Fibroblast of upper back skin (primary cell): ENCODE data around the gene ADGRF3.
"Not testable (repeated sequence)": the region's sequence is repeated elsewhere in the genome, so short reads cannot be mapped to it uniquely, and the experiment has no call there.

Experiments used
- DNase-seq: peaks from one replicate; pipeline ENCODE4 v3.0.0-alpha.2; 2013

Gene ADGRF3, protein sequence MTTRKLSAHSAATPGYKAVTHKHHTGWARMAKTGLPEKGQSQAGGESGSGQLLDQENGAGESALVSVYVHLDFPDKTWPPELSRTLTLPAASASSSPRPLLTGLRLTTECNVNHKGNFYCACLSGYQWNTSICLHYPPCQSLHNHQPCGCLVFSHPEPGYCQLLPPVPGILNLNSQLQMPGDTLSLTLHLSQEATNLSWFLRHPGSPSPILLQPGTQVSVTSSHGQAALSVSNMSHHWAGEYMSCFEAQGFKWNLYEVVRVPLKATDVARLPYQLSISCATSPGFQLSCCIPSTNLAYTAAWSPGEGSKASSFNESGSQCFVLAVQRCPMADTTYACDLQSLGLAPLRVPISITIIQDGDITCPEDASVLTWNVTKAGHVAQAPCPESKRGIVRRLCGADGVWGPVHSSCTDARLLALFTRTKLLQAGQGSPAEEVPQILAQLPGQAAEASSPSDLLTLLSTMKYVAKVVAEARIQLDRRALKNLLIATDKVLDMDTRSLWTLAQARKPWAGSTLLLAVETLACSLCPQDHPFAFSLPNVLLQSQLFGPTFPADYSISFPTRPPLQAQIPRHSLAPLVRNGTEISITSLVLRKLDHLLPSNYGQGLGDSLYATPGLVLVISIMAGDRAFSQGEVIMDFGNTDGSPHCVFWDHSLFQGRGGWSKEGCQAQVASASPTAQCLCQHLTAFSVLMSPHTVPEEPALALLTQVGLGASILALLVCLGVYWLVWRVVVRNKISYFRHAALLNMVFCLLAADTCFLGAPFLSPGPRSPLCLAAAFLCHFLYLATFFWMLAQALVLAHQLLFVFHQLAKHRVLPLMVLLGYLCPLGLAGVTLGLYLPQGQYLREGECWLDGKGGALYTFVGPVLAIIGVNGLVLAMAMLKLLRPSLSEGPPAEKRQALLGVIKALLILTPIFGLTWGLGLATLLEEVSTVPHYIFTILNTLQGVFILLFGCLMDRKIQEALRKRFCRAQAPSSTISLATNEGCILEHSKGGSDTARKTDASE

DNA sequence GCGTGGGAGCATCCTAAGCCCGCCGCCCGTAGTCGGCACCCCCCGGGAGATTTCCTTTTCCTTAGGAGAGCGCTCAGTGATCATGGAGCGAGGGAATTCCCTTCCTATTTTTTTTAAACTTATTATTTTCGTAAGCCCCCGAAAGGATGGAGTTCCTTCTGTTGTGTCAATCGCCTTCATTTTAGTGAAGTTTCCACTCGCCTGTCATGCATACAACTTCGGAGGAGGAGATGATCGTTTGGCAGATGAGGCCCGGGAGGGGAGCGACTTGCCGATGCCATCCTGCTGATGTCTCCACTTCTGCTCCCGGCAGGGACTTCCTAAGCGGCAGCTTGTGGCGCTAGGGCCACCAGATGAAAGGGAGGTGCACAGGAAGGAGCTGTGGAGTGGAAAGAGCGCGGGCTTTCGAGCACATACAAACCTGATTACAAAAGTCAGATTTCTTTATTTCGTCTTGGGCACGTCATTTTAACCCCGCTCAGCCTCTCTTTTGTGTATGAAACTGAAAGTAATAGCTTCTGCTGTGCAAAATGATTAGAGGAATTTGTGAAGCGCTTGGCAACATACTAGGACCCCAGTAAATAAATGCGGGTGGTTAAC lies at the start of gene ADGRF3:
TSS of gene ADGRF3 (minus strand) at position 336 of the 600 bp plus-strand sequence. CDS start 555 bp downstream, outside the sequence.
- peak; percentile 21 for DNase-seq

DNA sequence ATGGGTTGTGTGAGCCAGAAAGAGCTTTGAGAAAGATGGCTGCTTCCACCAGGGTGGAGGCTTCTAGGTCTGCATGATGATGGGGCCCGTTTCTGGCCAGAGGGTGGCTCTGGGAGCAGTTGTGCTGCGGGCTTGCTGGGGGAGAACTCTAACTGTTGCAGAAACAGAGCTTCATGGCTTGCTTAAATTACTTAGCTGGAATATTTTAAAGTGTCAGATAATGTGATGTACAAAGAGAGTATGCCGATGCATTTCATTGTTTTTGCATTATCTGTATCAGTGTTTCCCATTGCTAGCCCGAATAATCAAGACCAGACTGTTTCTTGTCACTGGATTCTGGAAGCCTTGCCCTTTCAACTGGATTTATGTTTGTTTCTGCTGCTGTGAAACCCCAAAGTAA lies 48.8 kb upstream of the ADGRF3 start:
- no peak for DNase-seq

DNA sequence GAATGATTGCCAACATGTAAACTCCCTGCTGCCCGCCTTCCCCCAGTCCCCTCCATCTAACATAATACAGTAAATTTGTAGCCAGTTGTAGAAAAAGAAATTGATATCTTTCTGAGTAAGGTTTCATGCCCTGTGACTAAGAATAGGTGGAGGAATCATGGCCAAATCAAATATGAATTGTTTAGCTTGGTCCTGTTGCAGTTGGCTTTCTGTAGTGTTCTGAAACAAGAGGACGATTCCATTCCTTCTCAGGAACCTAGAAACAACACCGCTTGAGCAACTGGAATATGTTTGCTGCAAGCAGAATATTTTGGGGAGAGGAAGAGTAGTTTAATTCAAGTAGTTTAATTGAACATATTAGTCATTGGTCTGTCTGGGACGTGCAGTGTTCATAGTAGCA lies 48.1 kb upstream of the ADGRF3 start:
- DNase-seq = no peak

DNA sequence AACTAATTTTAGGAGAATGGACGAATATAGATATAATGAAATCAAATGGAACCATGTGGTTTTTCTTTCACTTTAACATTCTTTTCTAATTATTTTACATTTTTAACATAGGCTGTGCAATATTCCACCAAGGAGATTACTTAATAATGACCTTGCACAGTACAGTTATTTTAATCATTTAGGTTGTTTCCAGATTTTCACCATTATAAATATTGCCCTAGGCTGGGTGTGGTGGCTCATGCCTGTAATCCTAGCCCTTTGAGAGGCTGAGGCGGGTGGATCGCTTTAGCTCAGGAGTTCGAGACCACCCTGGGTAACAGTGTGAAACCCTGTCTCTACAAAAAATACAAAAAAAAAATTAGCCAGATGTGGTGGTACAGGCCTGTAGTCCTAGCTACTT lies 40.6 kb upstream of the ADGRF3 start:
- DNase-seq = no peak

DNA sequence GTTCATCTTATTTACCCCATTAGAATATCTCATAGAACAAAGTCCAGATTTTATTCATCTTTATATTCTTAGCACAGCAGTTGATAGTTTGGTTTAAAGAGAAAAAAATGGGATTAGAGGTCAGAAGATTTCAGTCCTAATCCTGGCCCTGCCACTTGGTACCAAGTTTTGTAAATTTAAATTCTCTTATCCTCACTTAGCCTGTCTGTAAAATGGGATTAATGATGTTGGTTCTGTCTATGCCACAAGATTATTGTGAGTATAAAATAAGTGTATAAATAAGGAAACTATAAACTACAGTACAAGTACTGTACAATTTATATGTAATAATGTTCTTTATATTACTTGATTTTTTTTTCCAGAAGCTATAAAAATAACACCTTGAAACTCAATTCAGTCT lies 38.0 kb upstream of the ADGRF3 start:
- DNase-seq = no peak

DNA sequence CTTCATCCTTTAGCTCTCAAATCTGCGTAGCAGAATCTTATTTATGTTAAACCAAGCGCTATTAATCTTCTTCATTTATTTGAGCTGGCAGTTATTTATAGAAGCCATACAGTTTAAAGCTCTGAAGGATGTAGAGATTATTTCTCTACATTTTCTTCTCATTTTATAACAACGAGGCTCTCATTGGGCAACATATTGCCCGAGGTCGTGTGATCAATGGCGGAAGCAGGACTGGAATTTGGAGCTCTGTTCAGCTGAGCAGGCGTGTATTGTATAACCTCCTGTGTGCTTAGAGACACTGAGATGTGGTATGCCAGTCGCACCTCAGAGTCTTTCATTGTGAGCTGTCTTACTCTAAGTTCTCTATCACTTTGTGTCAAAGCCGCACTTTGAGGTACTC lies 37.6 kb upstream of the ADGRF3 start:
- DNase-seq = no peak

DNA sequence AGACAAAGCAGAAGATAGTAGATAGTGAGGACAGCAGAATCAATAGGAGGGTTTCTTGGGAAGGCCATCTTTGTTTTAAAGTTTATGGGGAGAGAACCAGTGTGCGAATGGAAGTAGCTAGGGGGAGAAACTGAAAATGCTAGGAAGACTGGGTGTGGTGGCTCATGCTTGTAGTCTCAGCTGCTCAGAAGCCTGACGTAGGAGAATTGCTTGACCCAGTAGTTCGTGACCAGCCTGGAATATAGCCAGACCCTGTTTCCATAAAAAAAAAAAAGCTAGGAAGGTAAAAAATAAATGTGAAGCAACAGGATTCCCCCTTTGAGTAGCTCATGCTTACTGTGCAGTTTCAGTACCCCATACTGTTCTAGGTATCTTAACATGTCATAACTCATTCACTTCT lies 36.0 kb upstream of the ADGRF3 start:
- DNase-seq = no peak

DNA sequence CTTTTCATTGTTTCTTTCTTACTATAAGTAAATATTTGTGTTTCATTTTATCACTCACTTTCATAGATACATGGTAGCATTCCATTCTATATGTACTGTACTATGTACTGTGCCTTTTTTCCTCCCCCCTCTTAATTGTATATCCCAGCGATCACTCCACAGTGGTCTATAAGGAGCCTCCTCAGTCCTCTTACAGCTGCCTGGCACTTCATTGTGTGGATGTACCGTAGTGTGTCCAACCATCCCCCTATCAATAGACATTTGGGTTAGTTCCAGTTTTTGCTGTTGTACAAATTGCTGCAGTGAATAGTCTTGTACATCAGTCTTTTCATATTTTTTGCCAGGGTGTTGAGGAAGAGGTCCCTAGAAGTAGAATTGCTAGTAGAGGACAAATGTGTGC lies 33.7 kb upstream of the ADGRF3 start:
- DNase-seq = no peak

DNA sequence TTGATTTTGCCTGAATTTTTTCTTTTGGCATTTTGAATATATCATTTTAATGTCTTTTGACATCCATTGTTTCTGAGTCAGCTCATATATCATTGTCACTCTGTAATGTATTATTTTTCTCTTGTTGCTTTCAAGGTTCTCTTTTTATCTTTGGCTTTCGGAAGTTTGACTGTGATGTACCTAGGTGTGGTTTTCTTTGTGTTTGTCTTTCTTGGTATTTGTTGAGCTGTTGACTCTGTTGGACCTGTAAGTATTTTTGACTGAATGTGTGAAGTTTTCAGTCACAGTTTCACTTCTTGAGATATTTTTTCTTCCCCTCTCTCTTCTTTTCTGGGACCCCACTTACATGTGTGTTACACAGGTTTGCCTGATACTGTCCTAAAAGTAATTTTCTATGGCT lies 30.2 kb upstream of the ADGRF3 start:
- DNase-seq = no peak

DNA sequence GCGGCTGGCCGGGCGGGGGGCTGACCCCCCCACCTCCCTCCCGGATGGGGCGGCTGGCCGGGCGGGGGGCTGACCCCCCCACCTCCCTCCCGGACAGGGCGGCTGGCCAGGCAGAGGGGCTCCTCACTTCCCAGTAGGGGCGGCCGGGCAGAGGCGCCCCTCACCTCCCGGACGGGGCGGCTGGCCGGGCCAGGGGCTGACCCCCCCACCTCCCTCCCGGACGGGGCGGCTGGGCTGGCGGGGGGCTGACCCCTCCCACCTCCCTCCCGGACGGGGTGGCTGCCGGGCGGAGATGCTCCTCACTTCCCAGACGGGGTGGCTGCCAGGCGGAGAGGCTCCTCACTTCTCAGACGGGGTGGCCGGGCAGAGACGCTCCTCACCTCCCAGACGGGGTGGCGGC lies 24.3 kb upstream of the ADGRF3 start:
- not testable (repeated sequence) for DNase-seq

DNA sequence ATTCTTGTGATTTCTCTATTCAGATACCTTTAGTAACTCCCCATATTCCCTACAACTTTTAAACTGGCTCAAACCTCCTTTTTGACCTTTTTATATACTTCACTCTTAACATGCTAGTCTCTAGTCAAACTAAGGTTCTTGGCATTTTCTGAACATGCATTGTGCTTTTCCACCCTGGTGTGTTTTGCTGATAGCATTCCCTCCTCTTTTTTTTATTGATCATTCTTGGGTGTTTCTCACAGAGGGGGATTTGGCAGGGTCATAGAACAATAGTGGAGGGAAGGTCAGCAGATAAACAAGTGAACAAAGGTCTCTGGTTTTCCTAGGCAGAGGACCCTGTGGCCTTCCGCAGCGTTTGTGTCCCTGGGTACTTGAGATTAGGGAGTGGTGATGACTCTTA lies 23.1 kb upstream of the ADGRF3 start:
- not testable (repeated sequence) for DNase-seq

DNA sequence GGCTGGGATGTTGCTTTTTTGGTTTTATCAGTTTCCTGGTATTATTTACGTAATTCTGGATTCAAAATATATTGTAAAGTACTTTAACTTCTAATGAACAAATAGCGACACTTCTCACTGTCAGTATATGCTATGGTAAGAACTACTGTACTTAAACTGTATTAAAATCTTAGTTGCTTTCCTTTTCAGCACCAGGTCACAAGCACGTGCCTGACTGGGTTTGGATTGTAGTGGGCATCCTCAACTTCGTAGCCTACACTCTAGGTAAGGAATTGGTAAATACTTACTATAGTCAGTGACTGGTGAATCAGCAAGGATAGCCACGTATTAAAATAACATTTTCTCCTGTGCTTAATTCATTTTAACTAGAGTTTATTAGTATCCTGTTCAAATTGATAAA lies 20.4 kb upstream of the ADGRF3 start:
- no peak for DNase-seq

DNA sequence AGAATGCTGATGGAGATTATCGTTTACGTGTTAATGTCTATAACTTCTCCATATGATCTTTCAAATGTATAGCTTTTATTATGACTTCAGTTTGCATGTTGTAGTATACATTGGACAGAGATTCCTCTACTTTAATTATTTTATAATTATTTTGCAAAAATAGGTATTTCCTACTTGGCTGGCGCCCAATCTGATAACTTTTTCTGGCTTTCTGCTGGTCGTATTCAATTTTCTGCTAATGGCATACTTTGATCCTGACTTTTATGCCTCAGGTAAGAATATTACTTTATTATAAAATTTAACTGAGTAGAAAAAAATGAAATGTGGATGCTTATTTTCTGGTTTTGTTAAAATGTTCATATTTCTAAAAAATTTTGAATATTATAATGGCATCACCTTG lies 18.1 kb upstream of the ADGRF3 start:
- DNase-seq = no peak

DNA sequence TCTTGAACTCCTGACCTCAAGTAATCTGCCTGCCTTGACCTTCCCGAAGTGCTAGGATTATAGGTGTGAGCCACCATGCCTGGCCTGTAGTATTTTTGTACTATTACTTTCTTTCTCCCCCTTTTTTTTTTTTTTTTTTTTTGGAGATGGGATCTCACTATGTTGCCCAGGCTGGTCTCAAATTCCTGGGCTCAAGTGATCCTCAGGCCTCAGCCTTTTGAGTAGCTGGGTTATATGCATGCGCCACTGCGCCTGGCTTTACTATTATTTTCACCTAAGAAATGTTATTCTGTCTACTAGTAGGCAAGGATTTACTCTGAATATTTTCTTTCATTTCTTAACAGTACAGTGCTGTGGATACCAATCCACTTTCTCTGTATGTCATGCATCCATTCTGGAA lies 17.4 kb upstream of the ADGRF3 start:
- no peak for DNase-seq

DNA sequence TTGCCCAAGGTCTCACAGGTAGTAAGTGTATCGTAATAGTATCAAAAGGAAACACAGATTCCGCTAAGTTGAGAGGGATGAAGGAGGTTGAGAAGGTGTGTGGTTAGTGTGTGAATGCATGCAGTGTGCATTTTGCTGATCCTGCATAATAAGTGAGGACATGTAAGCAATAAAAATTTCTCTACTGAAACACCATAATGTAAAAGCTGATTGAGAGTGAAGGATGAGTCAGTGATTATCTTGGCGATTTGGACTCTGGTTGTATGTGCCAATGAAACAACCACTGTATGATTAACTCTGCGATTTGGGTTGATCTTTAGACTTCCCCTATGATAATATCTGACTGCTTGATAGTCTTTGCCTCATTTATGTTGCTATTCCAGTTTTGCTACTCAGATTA lies 16.7 kb upstream of the ADGRF3 start:
- DNase-seq = peak; percentile 27

DNA sequence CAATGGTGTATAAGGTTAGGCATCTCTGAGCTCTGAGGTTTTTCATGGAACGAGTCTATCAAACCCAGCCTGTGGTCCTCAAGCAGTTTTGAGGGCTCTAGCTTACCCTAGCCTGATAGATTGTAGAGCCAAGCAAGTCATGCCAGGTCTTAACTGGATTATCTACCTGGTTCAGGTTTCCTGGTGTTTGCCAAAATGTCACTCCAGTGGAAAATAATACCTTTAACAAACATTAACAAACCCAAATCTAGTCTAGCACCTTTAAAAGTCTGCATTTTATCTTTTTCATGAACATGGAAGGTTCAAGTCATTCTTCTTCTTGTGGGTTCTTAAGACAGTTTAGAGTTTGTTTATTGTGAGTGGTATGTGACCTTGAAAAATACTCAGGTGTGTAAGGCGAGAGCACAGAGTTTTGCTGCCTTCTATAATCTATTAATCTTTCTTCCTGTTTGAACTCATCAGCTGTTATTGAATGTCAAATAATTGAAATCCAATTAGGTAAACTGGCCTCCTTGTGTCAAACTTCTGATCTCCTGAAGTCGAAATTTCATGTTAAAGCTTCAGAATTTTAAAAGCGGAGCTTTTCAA lies 13.4 kb upstream of the ADGRF3 start:
- DNase-seq = no peak

DNA sequence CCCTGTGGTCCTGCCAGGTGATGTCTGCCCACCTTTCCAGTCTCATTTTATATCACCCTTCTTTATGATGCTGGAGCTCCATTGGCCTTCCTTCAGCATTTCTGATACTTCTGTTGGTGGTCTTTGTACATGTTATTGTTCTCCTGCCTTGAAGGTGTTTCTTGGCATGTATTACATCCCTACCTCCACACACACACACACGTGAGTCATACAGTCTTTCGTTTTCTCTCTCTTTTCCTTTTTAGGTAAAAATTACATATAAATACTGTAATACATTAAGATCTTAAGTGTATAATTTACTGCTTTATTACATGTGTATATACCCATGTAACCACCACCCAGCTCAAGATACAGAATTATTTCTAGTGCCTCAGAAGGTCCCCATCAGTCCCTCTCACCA lies 10.2 kb upstream of the ADGRF3 start:
- DNase-seq = no peak

DNA sequence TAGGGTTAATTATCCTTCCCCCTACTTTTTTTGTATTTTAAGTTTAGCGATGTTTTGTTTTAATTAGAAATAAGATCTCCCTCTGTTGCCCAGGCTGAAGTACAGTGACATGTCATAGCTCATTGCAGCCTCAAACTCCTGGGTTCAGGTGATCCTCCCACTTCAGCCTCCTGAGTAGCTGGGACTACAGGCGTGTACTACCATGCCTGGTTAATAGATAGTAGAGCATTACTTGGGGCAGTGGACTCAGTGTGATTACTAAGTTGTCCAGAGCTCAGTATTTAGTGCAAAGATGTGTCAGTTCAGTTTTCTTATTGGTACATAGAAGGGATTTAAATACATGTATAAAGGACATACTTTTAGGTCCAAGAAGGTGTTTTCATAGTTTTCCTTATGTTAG lies 9.5 kb upstream of the ADGRF3 start:
- no peak for DNase-seq

DNA sequence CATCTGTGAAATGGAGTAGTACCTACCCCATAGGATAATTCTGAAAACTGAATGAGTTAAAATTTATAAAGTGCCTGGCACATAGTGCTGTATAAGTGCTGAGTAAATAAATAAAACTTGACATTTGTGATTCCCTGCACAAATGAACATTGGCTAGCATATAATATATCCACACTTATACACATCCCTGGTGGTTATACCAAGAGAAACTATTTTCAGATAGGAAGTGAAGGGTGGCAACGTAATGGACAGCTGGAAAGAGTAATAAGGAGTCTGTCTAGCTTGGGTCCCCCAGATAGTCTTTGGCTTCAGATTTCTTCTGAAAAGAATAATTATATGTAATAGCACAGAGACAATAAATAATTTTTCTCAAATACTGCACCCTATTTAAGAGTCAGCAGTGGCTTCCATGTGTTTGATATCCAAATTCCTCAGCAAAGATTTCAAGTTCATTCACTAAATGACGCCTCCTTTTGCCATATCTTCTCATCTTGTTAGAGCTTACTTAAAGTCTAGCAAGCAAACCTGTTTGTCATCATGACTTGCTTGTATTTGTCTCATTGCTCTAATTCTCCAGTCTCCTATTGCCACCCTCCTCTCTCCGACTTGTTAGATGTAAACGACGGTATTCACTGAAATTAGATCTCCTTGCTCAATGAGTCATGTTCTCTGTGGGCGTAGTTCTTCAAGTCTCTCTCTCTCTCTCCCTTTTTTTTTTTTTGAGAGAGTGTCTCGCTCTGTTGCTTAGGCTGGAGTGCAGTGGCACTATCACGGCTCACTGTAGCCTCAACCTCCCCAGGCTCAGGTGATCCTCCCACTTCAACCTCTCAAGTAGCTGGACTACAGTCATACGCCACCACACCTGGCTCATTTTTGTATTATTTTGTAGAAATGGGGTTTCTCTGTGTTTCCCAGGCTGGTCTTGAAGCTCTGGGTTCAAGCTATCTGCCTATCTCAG lies 8.7 kb upstream of the ADGRF3 start:
- DNase-seq = peak; percentile 73

DNA sequence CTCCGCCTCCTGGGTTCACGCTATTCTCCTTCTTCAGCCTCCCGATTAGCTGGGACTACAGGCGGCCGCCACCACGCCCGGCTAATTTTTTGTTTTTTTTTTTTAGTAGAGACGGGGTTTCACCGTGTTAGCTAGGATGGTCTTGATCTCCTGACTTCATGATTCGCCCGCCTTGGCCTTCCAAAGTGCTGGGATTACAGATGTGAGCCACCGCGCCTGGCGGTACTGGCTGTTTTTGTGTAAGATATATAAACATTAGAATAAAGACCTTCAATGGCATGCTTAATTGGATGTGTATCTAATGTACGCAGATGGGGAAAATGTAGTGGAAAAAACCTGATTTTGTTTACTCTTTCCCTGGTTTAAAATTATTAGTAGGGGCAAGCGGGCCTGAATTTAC lies 7.9 kb upstream of the ADGRF3 start:
- not testable (repeated sequence) for DNase-seq

DNA sequence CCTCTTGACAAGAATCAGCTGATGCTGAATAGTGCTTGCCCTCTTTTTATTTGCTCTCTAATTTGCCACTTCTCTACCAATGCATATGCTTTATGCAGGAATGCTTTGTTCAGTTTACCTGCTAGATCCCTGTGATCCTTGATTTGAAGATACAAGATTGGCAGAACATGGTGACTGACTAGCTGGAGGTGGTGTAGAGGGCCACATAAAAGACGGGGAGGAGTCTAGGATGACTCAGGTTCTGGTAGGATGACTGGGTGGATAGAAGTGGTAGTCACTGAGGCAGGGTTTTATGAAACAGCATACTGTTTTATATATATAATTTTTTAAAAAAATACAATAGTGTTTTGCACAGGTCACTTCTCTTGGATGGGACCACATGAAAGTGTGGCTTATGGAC lies 6.3 kb upstream of the ADGRF3 start:
- DNase-seq = no peak
